T-cell (primary cell): ENCODE results near the gene TMPRSS6. TPM values are rescaled to one million over a fixed set of nuclear protein-coding genes. Genes with fewer than 3 reads are reported as not detected.
A peak's percentile ranks its signal among the peaks of the same experiment; 100 is the strongest.

Experiments
- ATAC-seq, 4 experiments: fragments of 200-7000 bp in 3 of 4; fragments of 150-1000 bp in 1 of 4; cut with Tn5 transposase; replicated peaks in 1 of 4; 1 replicate in 3 of 4; 2 replicates in 1 of 4; pipeline ENCODE4 v1.10.0; 2021; ENCODE audit warnings: moderate library complexity in 3 of 4, mild to moderate bottlenecking in 2 of 4, moderate number of reproducible peaks in 1 of 4
- CTCF ChIA-PET, 2 donors: fragments of 300-600 bp; sonication (Branson Sonifier 250); formaldehyde crosslinking; loops; one replicate each; lab custom pipeline; 2022; ENCODE audit warnings: antibody characterized with exemption in 2 of 2; lab: Charles Lee
- POLR2A ChIA-PET, 2 donors: fragments of 300-600 bp; sonication (Branson Sonifier 250); formaldehyde crosslinking; loops; one replicate each; lab custom pipeline; 2022; ENCODE audit warnings: antibody characterized with exemption in 2 of 2; lab: Charles Lee
- DNase-seq, 35 experiments: peaks; one replicate each; pipeline versions ENCODE4 v3.0.0 to v3.0.0-alpha.2; 2013 to 2023
- H3K27ac ChIP-seq: one replicate; pipeline ENCODE4 v1.5.1; 2013; ENCODE audit warnings: low read length
- H3K27me3 ChIP-seq, 2 experiments: replicated peaks in 1 of 2; 1 replicate in 1 of 2; 2 replicates in 1 of 2; pipeline versions ENCODE4 v1.6.1 to v1.7.0; 2013; ENCODE audit warnings: low read length in 1 of 2, mixed read lengths in 1 of 2; ENCODE audit not compliant: control insufficient read depth in 2 of 2, insufficient read depth in 2 of 2; ENCODE audit errors: extremely low read depth in 1 of 2
- H3K36me3 ChIP-seq, 2 donors: 1 replicate in 1 of 2; 2 replicates in 1 of 2; pipeline versions ENCODE4 v1.6.1 to v1.7.0; 2013; ENCODE audit warnings: low read length in 1 of 2; ENCODE audit not compliant: control insufficient read depth in 2 of 2, insufficient read depth in 1 of 2; ENCODE audit errors: extremely low read depth in 1 of 2
- H3K4me1 ChIP-seq, 2 experiments: 1 replicate in 1 of 2; 2 replicates in 1 of 2; pipeline versions ENCODE4 v1.6.1 to v1.7.0; 2013; ENCODE audit warnings: low read length in 2 of 2, mixed read lengths in 1 of 2; ENCODE audit not compliant: insufficient read depth in 2 of 2, control insufficient read depth in 1 of 2; ENCODE audit errors: extremely low read depth in 1 of 2
- H3K4me3 ChIP-seq, 2 donors: 1 replicate in 1 of 2; 2 replicates in 1 of 2; pipeline versions ENCODE4 v1.5.1 to v1.7.0; 2013; ENCODE audit warnings: mild to moderate bottlenecking in 2 of 2, low read length in 1 of 2, moderate library complexity in 1 of 2; ENCODE audit not compliant: control insufficient read depth in 1 of 2; ENCODE audit errors: extremely low read depth in 1 of 2
- H3K9me3 ChIP-seq: 2 replicates; pipeline ENCODE4 v1.7.0; 2013
- H3K27ac Mint-ChIP-seq, 2 donors: one replicate each; pipeline ENCODE4 v1.8.0; 2020 to 2021; ENCODE audit warnings: mild to moderate bottlenecking in 2 of 2, mixed read lengths in 2 of 2
- H3K27me3 Mint-ChIP-seq, 2 donors: one replicate each; pipeline ENCODE4 v1.8.0; 2021 to 2022; ENCODE audit warnings: mixed read lengths in 2 of 2
- H3K36me3 Mint-ChIP-seq: one replicate; pipeline ENCODE4 v1.8.0; 2021; ENCODE audit warnings: mixed read lengths
- H3K4me1 Mint-ChIP-seq, 3 donors: one replicate each; pipeline ENCODE4 v1.8.0; 2020 to 2022; ENCODE audit warnings: mixed read lengths in 3 of 3, mild to moderate bottlenecking in 1 of 3
- H3K4me3 Mint-ChIP-seq, 3 donors: one replicate each; pipeline ENCODE4 v1.8.0; 2020 to 2022; ENCODE audit warnings: mild to moderate bottlenecking in 3 of 3, mixed read lengths in 3 of 3, moderate library complexity in 3 of 3
- H3K9me3 Mint-ChIP-seq, 3 donors: one replicate each; pipeline ENCODE4 v1.8.0; 2020 to 2022; ENCODE audit warnings: mixed read lengths in 3 of 3
- WGBS: methylation state at CpG from one replicate; pipeline ENCODE4 v1.1.5; 2013; ENCODE audit warnings: missing lambda C conversion rate; ENCODE audit not compliant: insufficient coverage; 5-methylcytosine and 5-hydroxymethylcytosine counted together
- total RNA-seq, 35 experiments: library from RNA in 6 of 35; stranded (reverse) in 6 of 35; fragments of 120-200 nt in 1 of 35; gene quantifications; one replicate each; pipeline versions ENCODE4 v1.2.1 to v1.2.4 and lab custom pipeline; 2013 to 2026

TMPRSS6 gene
- total RNA-seq, 5 donors from 2014 or later (not counting 1 experiment from before 2014, with no cell fraction given): 0.40 to 1.3 (median 1.1) TPM

DNA sequence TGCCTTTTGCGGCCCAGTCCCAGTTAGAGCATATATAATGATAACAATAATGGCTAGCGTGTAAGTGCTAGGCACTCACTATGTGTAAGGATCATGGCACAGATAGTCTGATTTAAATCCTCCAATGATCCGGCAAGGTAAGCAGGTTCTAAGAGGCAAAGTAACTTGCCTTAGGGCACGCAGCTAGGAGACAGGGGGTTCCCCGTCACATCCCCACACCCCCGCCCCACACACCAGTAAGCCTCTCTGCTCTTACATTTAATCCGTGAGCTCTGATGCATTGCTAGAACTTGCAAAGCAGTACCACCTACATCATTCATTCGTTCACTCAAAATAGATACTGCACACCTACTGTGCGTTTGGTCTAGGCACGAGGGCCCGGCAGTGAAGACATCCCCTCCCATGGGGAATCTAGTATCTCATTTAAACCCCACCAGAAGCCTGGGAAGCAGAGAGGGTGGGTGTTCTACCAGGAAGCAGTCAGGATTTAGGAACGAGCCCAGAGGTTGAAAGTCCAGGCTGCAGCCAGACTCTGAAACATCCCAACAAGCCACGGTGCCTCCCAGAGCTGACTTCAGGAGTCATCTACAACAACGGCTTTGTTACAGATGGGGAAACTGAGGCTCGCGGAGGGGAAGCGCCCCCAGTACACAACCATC is 20.6 kb downstream of the TMPRSS6 start:
- Histone ChIP-seq H3K27me3 (peaks cover 0 to 27% of the 10 kb centered on the region in 2 experiments), H3K36me3 (no peaks in the 10 kb centered on the region), H3K27ac (no peak overlapping the region), H3K9me3 (no peaks in the 10 kb centered on the region), H3K4me3 (no peak overlapping the region), H3K4me1 (peaks cover 0 to 4% of the 10 kb centered on the region in 2 experiments)
- DNase-seq (no peak), ATAC-seq (no peak)
- Mint-ChIP-seq H3K27ac (peak overlapping the region in 1 of 2 donors; percentile 16), H3K36me3 (no peaks in the 10 kb centered on the region), H3K9me3 (no peaks in the 10 kb centered on the region), H3K27me3 (no peaks in the 10 kb centered on the region), H3K4me3 (no peak overlapping the region), H3K4me1 (peaks cover 1 to 5% (median 3%) of the 10 kb centered on the region in 3 donors)
- ChIA-PET CTCF (no interaction called here), POLR2A (no interaction called here)
- 54% methylated on average over 7 of the region's 17 CpGs for WGBS

DNA sequence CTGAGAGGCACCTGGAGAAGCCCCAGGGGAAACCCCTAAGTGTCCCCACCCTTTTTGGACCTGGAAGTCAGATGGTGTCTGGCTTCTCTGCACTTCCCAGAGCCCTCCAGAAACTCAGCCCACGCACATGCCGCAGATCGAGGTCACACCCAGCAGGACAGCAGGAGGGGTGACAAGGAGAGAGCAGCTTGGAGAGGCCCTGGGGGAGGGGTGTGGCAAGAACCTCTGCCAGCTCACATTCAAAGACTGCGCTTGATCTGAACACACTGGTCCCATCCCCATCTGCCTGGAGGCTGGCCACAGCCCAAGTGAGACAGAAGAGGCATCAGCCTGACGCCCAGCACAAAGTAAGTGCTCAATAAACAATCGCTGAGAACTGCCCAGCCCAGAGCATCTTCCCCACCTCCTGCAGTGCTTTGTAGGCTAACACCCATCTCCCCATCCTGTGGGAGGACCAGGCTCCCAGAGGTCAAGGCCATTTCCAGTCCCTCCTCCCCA is 21.4 kb downstream of the TMPRSS6 start:
- no peaks in the 10 kb centered on the region for H3K27me3 Mint-ChIP-seq
- ChIA-PET POLR2A (no interaction called here), CTCF (no interaction called here)
- no peaks in the 10 kb centered on the region for H3K9me3 Mint-ChIP-seq
- Histone ChIP-seq H3K4me3 (no peak overlapping the region), H3K4me1 (peaks cover 0 to 4% of the 10 kb centered on the region in 2 experiments), H3K36me3 (no peaks in the 10 kb centered on the region), H3K27me3 (peaks cover 0 to 26% of the 10 kb centered on the region in 2 experiments), H3K9me3 (no peaks in the 10 kb centered on the region), H3K27ac (no peak overlapping the region)
- H3K4me1 Mint-ChIP-seq: peaks cover 5 to 9% (median 5%) of the 10 kb centered on the region in 3 donors
- no peak overlapping the region for H3K4me3 Mint-ChIP-seq
- H3K27ac Mint-ChIP-seq: no peak overlapping the region
- ATAC-seq (peak in 1 of 4 experiments; percentile 46), DNase-seq (peak in 1 of 35 experiments; percentile 21)
- H3K36me3 Mint-ChIP-seq: no peaks in the 10 kb centered on the region
- 87% methylated on average over 2 of the region's 6 CpGs for WGBS

DNA sequence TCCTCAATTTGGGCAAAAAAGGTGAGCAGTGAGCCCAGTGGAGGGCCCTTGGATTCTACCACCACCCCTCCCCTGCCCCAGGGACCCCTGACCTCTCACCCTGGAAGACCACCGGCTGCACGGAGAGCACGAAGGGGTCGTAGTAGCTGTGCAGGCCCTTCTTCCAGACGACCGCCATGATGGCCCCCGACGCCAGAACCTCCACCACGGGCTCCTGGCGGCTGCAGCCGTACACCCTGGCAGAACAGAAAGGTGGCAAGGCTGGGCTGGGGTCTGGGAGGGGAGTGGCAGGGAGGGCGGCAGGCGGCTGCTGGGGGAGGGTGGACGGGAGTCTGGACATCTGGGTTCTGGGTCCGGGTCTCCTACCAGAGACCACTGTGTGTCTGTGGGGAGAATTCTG is 23.3 kb downstream of the TMPRSS6 start:
- Mint-ChIP-seq H3K27me3 (no peaks in the 10 kb centered on the region), H3K4me3 (no peak overlapping the region), H3K36me3 (no peaks in the 10 kb centered on the region), H3K4me1 (peaks cover 11 to 26% (median 21%) of the 10 kb centered on the region in 3 donors), H3K9me3 (no peaks in the 10 kb centered on the region), H3K27ac (no peak overlapping the region)
- ATAC-seq (no peak), DNase-seq (no peak)
- Histone ChIP-seq H3K4me3 (no peak overlapping the region), H3K4me1 (peaks cover 0 to 16% of the 10 kb centered on the region in 2 experiments), H3K9me3 (no peaks in the 10 kb centered on the region), H3K27ac (no peak overlapping the region), H3K27me3 (peaks cover 0 to 22% of the 10 kb centered on the region in 2 experiments), H3K36me3 (no peaks in the 10 kb centered on the region)
- POLR2A ChIA-PET: no interaction called here
- CTCF ChIA-PET: no interaction called here
- 89% methylated on average over 14 of the region's 15 CpGs for WGBS

DNA sequence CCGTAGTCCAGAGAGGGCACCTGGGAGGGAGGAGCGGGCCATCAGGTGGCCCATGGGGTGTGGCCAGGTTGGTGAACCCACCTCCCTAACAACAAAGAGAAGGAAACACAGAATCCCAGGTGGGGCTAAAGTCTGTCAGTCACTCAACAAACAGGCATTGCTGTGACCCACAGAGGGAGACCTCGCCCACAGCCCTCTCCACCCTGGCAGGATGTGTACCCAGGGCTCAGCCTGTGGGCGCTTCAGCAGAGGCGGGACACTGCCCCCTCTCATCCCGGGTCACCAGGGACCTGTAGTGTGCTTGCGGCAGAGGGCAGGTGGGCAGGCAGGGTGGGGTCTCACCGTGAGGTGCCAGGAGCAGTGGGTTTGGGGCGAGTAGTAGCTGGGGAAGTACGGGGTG is 25.1 kb downstream of the TMPRSS6 start:
- Mint-ChIP-seq H3K4me1 (peaks cover 24 to 43% (median 39%) of the 10 kb centered on the region in 3 donors), H3K9me3 (no peaks in the 10 kb centered on the region), H3K27me3 (no peaks in the 10 kb centered on the region), H3K36me3 (no peaks in the 10 kb centered on the region), H3K27ac (no peak overlapping the region), H3K4me3 (no peak overlapping the region)
- WGBS: 71% methylated on average over 7 of the region's 10 CpGs
- no peaks in the 10 kb centered on the region for H3K9me3 ChIP-seq
- H3K27me3 ChIP-seq: peaks cover 0 to 19% of the 10 kb centered on the region in 2 experiments
- no peak for DNase-seq
- ChIA-PET CTCF (no interaction called here), POLR2A (no interaction called here)
- H3K4me1 ChIP-seq: peaks cover 9 to 33% of the 10 kb centered on the region in 2 experiments
- ATAC-seq: no peak
- H3K36me3 ChIP-seq: no peaks in the 10 kb centered on the region
- no peak overlapping the region for H3K4me3 ChIP-seq
- H3K27ac ChIP-seq: no peak overlapping the region

DNA sequence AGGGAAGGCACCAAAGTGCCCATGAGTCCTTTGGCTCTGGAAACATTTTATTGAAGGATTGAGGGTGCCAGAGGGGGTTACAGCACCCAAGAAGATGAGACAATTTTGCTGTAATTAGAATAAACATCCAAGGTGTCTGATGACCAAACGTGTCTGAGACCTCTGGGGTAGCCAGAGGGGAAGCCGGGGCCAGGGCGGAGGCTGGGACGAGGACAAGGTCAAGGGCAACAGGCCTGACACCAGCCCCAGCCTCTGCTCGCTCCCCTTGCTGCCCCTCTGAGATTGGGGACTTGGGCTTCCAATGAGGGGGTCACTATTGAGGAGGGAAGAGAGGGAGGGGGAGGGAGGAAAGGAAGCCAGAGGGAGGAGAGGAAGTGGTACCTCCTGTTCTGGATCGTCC is 25.6 kb downstream of the TMPRSS6 start:
- Histone ChIP-seq H3K36me3 (no peaks in the 10 kb centered on the region), H3K27me3 (peaks cover 0 to 19% of the 10 kb centered on the region in 2 experiments), H3K9me3 (no peaks in the 10 kb centered on the region), H3K4me3 (no peak overlapping the region), H3K4me1 (peaks cover 14 to 38% of the 10 kb centered on the region in 2 experiments), H3K27ac (no peak overlapping the region)
- no peaks in the 10 kb centered on the region for H3K9me3 Mint-ChIP-seq
- no peak overlapping the region for H3K27ac Mint-ChIP-seq
- CTCF ChIA-PET: no interaction called here
- ATAC-seq: no peak
- 85% methylated on average over 5 of the region's 6 CpGs for WGBS
- no peak overlapping the region for H3K4me3 Mint-ChIP-seq
- H3K27me3 Mint-ChIP-seq: no peaks in the 10 kb centered on the region
- POLR2A ChIA-PET: no interaction called here
- H3K36me3 Mint-ChIP-seq: no peaks in the 10 kb centered on the region
- peaks cover 28 to 48% (median 43%) of the 10 kb centered on the region in 3 donors for H3K4me1 Mint-ChIP-seq
- no peak for DNase-seq

DNA sequence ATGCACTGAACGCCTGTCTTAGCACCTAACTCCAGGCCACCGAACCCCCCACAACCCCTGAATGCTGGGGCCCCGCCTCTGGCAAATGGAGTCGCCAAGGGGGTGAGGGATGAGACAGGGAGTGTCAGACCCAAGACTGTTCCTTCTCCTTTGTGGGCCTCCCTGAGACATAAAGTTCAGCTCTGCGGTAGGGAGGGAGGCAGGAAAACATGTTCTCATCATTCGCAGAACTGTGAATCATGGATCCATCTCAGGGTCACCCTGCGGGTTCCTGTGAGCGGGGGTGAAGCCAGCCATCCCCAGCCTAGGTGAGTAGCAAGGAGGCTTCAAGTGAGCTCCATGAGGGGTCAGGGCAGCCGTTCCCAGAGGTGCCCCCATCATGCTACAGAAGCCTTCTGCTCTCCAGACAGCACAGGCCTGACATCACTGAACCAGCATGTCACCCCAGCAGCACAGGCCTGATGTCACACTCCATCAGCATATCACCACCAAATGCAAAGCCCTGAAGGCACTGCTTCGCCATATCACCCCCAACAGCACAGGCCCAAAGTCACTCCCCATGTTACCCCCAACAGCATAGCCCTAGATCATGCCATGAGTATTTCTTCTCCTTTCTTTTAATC is 27.2 kb downstream of the TMPRSS6 start:
- peaks cover 37 to 56% (median 54%) of the 10 kb centered on the region in 3 donors for H3K4me1 Mint-ChIP-seq
- no peaks in the 10 kb centered on the region for H3K36me3 Mint-ChIP-seq
- H3K9me3 Mint-ChIP-seq: no peaks in the 10 kb centered on the region
- ChIA-PET POLR2A (no interaction called here), CTCF (interaction anchor here in 1 of 2 donors (1.1 kb wide), 1 partner anchor 8 kb away, joined by 8 read pairs; no protein-coding TSS in a partner anchor)
- no peak overlapping the region for H3K4me3 Mint-ChIP-seq
- no peak overlapping the region for H3K27ac ChIP-seq
- H3K9me3 ChIP-seq: no peaks in the 10 kb centered on the region
- ATAC-seq (no peak), DNase-seq (no peak)
- no peak overlapping the region for H3K4me3 ChIP-seq
- peak overlapping the region; percentile 8 to 39 for H3K27ac Mint-ChIP-seq
- no peaks in the 10 kb centered on the region for H3K27me3 Mint-ChIP-seq
- H3K27me3 ChIP-seq: peaks cover 0 to 12% of the 10 kb centered on the region in 2 experiments
- WGBS: 86% methylated on average over 6 of the region's 10 CpGs
- peaks cover 19 to 48% of the 10 kb centered on the region in 2 experiments for H3K4me1 ChIP-seq
- no peaks in the 10 kb centered on the region for H3K36me3 ChIP-seq
